GM23338 (cell line): Measurements from ENCODE around the gene HCAR1. TPM values are rescaled to one million over a fixed set of nuclear protein-coding genes. Genes with fewer than 3 reads are reported as not detected.
A peak's percentile ranks its signal among the peaks of the same experiment; 100 is the strongest.

Experiments used
- ATAC-seq: fragments of 200-7000 bp; cut with Tn5 transposase; 3 replicates; pipeline ENCODE4 v1.9.1; 2020
- DNase-seq: peaks from one replicate; pipeline ENCODE4 v3.0.0-alpha.2; 2015; ENCODE audit warnings: low spot score
- H2AFZ ChIP-seq: fragments of 200-600 bp; sonication (generic); 2 replicates; pipeline ENCODE4 v1.8.0; 2016; ENCODE audit warnings: antibody characterized with exemption, mild to moderate bottlenecking, moderate library complexity
- H3F3A ChIP-seq: fragments of 200-600 bp; sonication (generic); replicated peaks from 2 replicates; pipeline ENCODE4 v1.8.0; 2017; ENCODE audit warnings: antibody characterized with exemption, mixed run types, low read depth
- H3K27ac ChIP-seq: fragments of 200-600 bp; sonication (generic); 2 replicates; pipeline ENCODE4 v1.6.1; 2016; ENCODE audit warnings: low read depth
- H3K27me3 ChIP-seq: fragments of 200-600 bp; sonication (generic); 2 replicates; pipeline ENCODE4 v1.8.0; 2016; ENCODE audit warnings: mild to moderate bottlenecking, mixed run types, moderate library complexity; ENCODE audit not compliant: insufficient read depth
- H3K36me3 ChIP-seq: fragments of 200-600 bp; sonication (generic); 2 replicates; pipeline ENCODE4 v1.8.0; 2016; ENCODE audit warnings: mild to moderate bottlenecking; ENCODE audit not compliant: insufficient read depth
- H3K4me1 ChIP-seq: fragments of 200-600 bp; sonication (generic); 2 replicates; pipeline ENCODE4 v1.8.0; 2016; ENCODE audit warnings: mild to moderate bottlenecking, moderate library complexity; ENCODE audit not compliant: insufficient read depth
- H3K4me2 ChIP-seq: fragments of 200-600 bp; sonication (generic); 2 replicates; pipeline ENCODE4 v1.7.1; 2017; ENCODE audit warnings: mixed run types
- H3K4me3 ChIP-seq: fragments of 200-600 bp; sonication (generic); 2 replicates; pipeline ENCODE4 v1.6.1; 2016; ENCODE audit warnings: mixed run types
- H3K79me2 ChIP-seq: fragments of 200-600 bp; sonication (generic); replicated peaks from 2 replicates; pipeline ENCODE4 v1.8.0; 2017; ENCODE audit warnings: mild to moderate bottlenecking; ENCODE audit not compliant: insufficient read depth
- H3K9me2 ChIP-seq: fragments of 200-600 bp; sonication (generic); 2 replicates; pipeline ENCODE4 v1.8.0; 2017; ENCODE audit not compliant: insufficient read depth
- H4K20me1 ChIP-seq: fragments of 200-600 bp; sonication (generic); replicated peaks from 2 replicates; pipeline ENCODE4 v1.8.0; 2017; ENCODE audit warnings: mild to moderate bottlenecking; ENCODE audit not compliant: insufficient read depth
- H3K27ac Mint-ChIP-seq: 2 replicates; pipeline ENCODE4 v1.8.0; 2020; ENCODE audit warnings: inconsistent platforms, mild to moderate bottlenecking, moderate library complexity, mixed read lengths
- H3K27me3 Mint-ChIP-seq: 3 replicates; pipeline ENCODE4 v1.8.0; 2022; ENCODE audit warnings: low read depth, mild to moderate bottlenecking, moderate library complexity, mixed read lengths, inconsistent platforms; ENCODE audit not compliant: insufficient read depth, poor library complexity
- H3K36me3 Mint-ChIP-seq: 3 replicates; pipeline ENCODE4 v1.8.0; 2021; ENCODE audit warnings: low read depth, mild to moderate bottlenecking, inconsistent platforms, moderate library complexity, mixed read lengths
- H3K4me1 Mint-ChIP-seq: 3 replicates; pipeline ENCODE4 v1.8.0; 2020; ENCODE audit warnings: mild to moderate bottlenecking, inconsistent platforms, mixed read lengths
- H3K4me3 Mint-ChIP-seq: 3 replicates; pipeline ENCODE4 v1.8.0; 2021; ENCODE audit warnings: moderate library complexity, mild to moderate bottlenecking, inconsistent platforms, mixed read lengths
- H3K9me3 Mint-ChIP-seq: 3 replicates; pipeline ENCODE4 v1.8.0; 2020; ENCODE audit warnings: moderate library complexity, mild to moderate bottlenecking, inconsistent platforms, mixed read lengths
- EZH2phosphoT487 ChIP-seq: fragments of 200-600 bp; sonication (generic); IDR thresholded peaks from one replicate; pipeline ENCODE4 v1.8.1; 2018; ENCODE audit warnings: antibody characterized with exemption; ENCODE audit not compliant: unreplicated experiment
- JUNB ChIP-seq: IDR thresholded peaks from one replicate; pipeline ENCODE4 v1.6.1; 2016; ENCODE audit warnings: antibody characterized with exemption; ENCODE audit not compliant: unreplicated experiment
- STAT1 ChIP-seq: IDR thresholded peaks from one replicate; pipeline ENCODE4 v1.6.1; 2016; ENCODE audit warnings: antibody characterized with exemption; ENCODE audit not compliant: unreplicated experiment
- ZNF331 ChIP-seq: fragments of 250-450 bp; sonication (Bioruptor Pico); IDR thresholded peaks from 2 replicates; pipeline ENCODE4 v1.5.0; 2020; ENCODE audit warnings: low read depth, mild to moderate bottlenecking, moderate library complexity
- polyA plus RNA-seq: library from polyadenylated mRNA; unstranded; fragments of >200 nt; fragmentation: Nextera tagmentation; extraction: Ambion mirVana; gene quantifications from 2 replicates; pipeline ENCODE4 v1.2.1, GENCODE V29; 2016
- total RNA-seq: library from RNA; depleted of rRNA; stranded (reverse); fragments of >200 nt; shearing (Covaris generic); gene quantifications from 2 replicates; pipeline ENCODE4 v1.2.3, GENCODE V29; 2014
- TF ChIP-seq, protein P1 (sequence below), 2 experiments: fragments of 200-600 bp in 1 of 2; sonication (generic) in 1 of 2; conservative IDR thresholded peaks; 2 replicates each; pipeline versions ENCODE4 v1.5.1 to v1.6.1; 2016 to 2017; ENCODE audit warnings: antibody characterized with exemption in 2 of 2, low read depth in 2 of 2, mild to moderate bottlenecking in 2 of 2, moderate library complexity in 1 of 2
- TF ChIP-seq, protein P2 (sequence below): IDR thresholded peaks from one replicate; pipeline ENCODE4 v1.6.1; 2018; ENCODE audit warnings: antibody characterized with exemption; ENCODE audit not compliant: unreplicated experiment
- TF ChIP-seq, protein P3 (sequence below): fragments of 250-450 bp; sonication (Bioruptor Pico); IDR thresholded peaks from 2 replicates; pipeline ENCODE4 v1.5.0; 2020; ENCODE audit warnings: mild to moderate bottlenecking, moderate library complexity

The HCAR1 gene
- total and polyA plus RNA-seq, 2 experiments from 2014 or later: 0.17 TPM; not detected in 1

DNA sequence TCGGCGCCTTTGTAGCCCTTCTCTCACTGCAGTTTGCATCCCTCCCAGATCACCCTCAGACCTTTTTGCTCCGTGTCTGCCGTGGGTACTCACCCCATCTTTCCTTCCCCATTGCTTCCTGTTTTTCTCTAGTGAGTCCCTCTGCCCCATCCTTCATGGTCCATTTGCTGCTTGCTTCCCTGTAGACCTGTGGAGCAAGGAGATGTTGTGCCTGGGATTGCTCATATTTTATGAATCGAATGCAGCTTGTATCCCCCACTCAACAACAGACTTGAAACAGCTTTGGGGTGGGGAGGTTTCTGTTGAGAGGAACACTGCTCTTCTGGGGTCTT is 22.6 kb upstream of the HCAR1 start:
- H3K27ac Mint-ChIP-seq: peak overlapping the region; percentile 94
- Histone ChIP-seq H2AFZ (no peak overlapping the region), H3K9me2 (no peaks in the 10 kb centered on the region), H3K79me2 (peaks cover 54% of the 10 kb centered on the region), H3K4me2 (peak overlapping the region; percentile 92), H3K27me3 (no peaks in the 10 kb centered on the region), H4K20me1 (peaks cover 19% of the 10 kb centered on the region; the same call in 1 of the 2 replicates), H3F3A (no peaks in the 10 kb centered on the region), H3K4me1 (peaks cover 13% of the 10 kb centered on the region), H3K36me3 (peaks cover 37% of the 10 kb centered on the region), H3K27ac (peak overlapping the region; percentile 79), H3K4me3 (peak overlapping the region; percentile 92)
- TF ChIP-seq STAT1 (no peak), JUNB (no peak), EZH2phosphoT487 (no peak), ZNF331 (CRISPR knock-in tag) (no peak)
- TF ChIP-seq, protein P1, sequence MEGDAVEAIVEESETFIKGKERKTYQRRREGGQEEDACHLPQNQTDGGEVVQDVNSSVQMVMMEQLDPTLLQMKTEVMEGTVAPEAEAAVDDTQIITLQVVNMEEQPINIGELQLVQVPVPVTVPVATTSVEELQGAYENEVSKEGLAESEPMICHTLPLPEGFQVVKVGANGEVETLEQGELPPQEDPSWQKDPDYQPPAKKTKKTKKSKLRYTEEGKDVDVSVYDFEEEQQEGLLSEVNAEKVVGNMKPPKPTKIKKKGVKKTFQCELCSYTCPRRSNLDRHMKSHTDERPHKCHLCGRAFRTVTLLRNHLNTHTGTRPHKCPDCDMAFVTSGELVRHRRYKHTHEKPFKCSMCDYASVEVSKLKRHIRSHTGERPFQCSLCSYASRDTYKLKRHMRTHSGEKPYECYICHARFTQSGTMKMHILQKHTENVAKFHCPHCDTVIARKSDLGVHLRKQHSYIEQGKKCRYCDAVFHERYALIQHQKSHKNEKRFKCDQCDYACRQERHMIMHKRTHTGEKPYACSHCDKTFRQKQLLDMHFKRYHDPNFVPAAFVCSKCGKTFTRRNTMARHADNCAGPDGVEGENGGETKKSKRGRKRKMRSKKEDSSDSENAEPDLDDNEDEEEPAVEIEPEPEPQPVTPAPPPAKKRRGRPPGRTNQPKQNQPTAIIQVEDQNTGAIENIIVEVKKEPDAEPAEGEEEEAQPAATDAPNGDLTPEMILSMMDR (conservative IDR thresholded peaks at IDR 0.05; ENCODE audit: low read depth in 2 of 2): no peak
- TF ChIP-seq, protein P2, sequence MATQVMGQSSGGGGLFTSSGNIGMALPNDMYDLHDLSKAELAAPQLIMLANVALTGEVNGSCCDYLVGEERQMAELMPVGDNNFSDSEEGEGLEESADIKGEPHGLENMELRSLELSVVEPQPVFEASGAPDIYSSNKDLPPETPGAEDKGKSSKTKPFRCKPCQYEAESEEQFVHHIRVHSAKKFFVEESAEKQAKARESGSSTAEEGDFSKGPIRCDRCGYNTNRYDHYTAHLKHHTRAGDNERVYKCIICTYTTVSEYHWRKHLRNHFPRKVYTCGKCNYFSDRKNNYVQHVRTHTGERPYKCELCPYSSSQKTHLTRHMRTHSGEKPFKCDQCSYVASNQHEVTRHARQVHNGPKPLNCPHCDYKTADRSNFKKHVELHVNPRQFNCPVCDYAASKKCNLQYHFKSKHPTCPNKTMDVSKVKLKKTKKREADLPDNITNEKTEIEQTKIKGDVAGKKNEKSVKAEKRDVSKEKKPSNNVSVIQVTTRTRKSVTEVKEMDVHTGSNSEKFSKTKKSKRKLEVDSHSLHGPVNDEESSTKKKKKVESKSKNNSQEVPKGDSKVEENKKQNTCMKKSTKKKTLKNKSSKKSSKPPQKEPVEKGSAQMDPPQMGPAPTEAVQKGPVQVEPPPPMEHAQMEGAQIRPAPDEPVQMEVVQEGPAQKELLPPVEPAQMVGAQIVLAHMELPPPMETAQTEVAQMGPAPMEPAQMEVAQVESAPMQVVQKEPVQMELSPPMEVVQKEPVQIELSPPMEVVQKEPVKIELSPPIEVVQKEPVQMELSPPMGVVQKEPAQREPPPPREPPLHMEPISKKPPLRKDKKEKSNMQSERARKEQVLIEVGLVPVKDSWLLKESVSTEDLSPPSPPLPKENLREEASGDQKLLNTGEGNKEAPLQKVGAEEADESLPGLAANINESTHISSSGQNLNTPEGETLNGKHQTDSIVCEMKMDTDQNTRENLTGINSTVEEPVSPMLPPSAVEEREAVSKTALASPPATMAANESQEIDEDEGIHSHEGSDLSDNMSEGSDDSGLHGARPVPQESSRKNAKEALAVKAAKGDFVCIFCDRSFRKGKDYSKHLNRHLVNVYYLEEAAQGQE: no peak
- TF ChIP-seq, protein P3, sequence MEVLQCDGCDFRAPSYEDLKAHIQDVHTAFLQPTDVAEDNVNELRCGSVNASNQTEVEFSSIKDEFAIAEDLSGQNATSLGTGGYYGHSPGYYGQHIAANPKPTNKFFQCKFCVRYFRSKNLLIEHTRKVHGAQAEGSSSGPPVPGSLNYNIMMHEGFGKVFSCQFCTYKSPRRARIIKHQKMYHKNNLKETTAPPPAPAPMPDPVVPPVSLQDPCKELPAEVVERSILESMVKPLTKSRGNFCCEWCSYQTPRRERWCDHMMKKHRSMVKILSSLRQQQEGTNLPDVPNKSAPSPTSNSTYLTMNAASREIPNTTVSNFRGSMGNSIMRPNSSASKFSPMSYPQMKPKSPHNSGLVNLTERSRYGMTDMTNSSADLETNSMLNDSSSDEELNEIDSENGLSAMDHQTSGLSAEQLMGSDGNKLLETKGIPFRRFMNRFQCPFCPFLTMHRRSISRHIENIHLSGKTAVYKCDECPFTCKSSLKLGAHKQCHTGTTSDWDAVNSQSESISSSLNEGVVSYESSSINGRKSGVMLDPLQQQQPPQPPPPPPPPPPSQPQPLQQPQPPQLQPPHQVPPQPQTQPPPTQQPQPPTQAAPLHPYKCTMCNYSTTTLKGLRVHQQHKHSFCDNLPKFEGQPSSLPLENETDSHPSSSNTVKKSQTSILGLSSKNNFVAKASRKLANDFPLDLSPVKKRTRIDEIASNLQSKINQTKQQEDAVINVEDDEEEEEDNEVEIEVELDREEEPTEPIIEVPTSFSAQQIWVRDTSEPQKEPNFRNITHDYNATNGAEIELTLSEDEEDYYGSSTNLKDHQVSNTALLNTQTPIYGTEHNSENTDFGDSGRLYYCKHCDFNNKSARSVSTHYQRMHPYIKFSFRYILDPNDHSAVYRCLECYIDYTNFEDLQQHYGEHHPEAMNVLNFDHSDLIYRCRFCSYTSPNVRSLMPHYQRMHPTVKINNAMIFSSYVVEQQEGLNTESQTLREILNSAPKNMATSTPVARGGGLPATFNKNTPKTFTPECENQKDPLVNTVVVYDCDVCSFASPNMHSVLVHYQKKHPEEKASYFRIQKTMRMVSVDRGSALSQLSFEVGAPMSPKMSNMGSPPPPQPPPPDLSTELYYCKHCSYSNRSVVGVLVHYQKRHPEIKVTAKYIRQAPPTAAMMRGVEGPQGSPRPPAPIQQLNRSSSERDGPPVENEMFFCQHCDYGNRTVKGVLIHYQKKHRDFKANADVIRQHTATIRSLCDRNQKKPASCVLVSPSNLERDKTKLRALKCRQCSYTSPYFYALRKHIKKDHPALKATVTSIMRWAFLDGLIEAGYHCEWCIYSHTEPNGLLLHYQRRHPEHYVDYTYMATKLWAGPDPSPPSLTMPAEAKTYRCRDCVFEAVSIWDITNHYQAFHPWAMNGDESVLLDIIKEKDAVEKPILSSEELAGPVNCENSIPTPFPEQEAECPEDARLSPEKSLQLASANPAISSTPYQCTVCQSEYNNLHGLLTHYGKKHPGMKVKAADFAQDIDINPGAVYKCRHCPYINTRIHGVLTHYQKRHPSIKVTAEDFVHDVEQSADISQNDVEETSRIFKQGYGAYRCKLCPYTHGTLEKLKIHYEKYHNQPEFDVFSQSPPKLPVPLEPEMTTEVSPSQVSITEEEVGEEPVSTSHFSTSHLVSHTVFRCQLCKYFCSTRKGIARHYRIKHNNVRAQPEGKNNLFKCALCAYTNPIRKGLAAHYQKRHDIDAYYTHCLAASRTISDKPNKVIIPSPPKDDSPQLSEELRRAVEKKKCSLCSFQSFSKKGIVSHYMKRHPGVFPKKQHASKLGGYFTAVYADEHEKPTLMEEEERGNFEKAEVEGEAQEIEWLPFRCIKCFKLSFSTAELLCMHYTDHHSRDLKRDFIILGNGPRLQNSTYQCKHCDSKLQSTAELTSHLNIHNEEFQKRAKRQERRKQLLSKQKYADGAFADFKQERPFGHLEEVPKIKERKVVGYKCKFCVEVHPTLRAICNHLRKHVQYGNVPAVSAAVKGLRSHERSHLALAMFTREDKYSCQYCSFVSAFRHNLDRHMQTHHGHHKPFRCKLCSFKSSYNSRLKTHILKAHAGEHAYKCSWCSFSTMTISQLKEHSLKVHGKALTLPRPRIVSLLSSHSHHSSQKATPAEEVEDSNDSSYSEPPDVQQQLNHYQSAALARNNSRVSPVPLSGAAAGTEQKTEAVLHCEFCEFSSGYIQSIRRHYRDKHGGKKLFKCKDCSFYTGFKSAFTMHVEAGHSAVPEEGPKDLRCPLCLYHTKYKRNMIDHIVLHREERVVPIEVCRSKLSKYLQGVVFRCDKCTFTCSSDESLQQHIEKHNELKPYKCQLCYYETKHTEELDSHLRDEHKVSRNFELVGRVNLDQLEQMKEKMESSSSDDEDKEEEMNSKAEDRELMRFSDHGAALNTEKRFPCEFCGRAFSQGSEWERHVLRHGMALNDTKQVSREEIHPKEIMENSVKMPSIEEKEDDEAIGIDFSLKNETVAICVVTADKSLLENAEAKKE (CRISPR knock-in tag): no peak
- no peak for DNase-seq
- peaks cover 25% of the 10 kb centered on the region for H3K4me1 Mint-ChIP-seq
- H3K4me3 Mint-ChIP-seq: peak overlapping the region; percentile 88
- ATAC-seq: no peak
- peaks cover 56% of the 10 kb centered on the region for H3K36me3 Mint-ChIP-seq
- peaks cover 3% of the 10 kb centered on the region; the same call in 1 of the 3 replicates for H3K9me3 Mint-ChIP-seq
- peaks cover 6% of the 10 kb centered on the region for H3K27me3 Mint-ChIP-seq
